HG02798 (cell line): ENCODE results near the gene ABCA3.
"Not testable (repeated sequence)": the region's sequence is repeated elsewhere in the genome, so short reads cannot be mapped to it uniquely, and the experiment has no call there.

ENCODE experiments used
- ATAC-seq: cut with Tn5 transposase; IDR thresholded peaks from one replicate; pipeline ENCODE4 v1.9.1; 2021; ENCODE audit warnings: mild to moderate bottlenecking; ENCODE audit not compliant: unreplicated experiment, poor library complexity

The ABCA3 gene

GRCh38 chr16:2282866-2283555, 57.5 kb downstream of the ABCA3 start:
- ATAC-seq, result no peak

DNA sequence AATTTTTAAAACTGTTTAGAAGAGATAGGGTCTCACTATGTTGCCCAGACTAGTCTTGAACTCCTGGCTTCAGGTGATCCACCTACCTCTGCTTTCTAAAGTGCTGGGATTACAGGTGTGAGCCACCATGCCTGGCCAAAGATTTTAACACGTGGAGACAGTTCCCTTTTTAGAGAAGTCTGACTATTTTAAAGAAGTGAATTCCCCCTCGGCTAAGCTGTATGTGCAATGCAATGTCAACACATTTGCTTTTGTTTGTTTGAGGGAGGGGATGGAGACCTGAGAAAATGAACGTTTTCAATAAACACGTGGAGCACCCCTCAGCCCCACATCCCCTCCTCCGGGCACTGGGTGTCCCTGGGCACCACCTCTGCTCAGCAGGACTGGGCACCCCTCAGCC, 58.3 kb downstream of the ABCA3 start:
- ATAC-seq, result no peak

GRCh38 chr16:2280981-2281542, 59.5 kb downstream of the ABCA3 start:
- no peak for ATAC-seq

GRCh38 chr16:2280461-2280860, 60.1 kb downstream of the ABCA3 start:
- no peak for ATAC-seq

DNA sequence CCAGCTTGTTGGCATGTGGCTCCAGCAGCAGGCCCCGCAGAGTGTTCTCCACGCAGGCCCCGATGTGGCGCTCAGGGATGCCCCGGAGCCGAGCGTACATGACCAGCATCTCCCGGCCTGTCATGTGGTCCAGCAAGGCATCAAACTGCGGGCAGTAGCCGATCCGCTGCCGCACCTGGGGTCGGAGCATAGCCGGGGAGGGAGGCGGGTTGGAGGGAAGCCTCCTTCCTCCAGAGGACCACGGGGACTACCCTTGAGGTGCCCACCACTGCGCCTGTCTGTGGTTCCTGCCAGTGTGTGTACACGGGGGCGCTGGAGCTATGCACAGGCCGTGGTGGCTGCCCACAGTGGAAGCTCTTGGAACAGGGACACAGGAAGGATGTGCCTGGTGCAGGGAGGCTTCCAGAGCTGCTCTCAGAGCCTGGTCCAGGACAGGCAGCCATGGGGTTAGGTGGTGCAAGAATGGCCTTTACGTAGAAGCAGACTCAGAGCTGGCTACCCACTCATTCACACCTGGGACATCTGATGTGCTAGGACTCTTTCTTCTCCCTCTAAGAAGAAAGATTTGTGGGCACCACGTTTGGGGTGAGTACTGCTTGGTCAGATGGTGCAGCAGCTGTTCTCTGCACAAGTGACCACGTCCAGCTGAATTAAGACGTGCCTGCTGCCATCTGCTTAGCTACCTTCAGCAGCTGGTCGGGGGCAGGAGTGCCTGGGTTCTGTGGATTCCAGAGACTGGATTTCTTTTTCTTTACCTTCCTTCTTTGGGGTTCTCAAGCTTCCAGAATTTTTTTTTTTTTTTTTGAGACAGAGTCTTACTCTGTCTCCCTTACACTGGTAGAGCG, 61.4 kb downstream of the ABCA3 start:
- ATAC-seq, result no peak

- no peak for ATAC-seq
Observed at GRCh38 chr16:2278272-2278608, 62.3 kb downstream of the ABCA3 start.

GRCh38 chr16:2277466-2278271, 62.9 kb downstream of the ABCA3 start:
- no peak for ATAC-seq

DNA sequence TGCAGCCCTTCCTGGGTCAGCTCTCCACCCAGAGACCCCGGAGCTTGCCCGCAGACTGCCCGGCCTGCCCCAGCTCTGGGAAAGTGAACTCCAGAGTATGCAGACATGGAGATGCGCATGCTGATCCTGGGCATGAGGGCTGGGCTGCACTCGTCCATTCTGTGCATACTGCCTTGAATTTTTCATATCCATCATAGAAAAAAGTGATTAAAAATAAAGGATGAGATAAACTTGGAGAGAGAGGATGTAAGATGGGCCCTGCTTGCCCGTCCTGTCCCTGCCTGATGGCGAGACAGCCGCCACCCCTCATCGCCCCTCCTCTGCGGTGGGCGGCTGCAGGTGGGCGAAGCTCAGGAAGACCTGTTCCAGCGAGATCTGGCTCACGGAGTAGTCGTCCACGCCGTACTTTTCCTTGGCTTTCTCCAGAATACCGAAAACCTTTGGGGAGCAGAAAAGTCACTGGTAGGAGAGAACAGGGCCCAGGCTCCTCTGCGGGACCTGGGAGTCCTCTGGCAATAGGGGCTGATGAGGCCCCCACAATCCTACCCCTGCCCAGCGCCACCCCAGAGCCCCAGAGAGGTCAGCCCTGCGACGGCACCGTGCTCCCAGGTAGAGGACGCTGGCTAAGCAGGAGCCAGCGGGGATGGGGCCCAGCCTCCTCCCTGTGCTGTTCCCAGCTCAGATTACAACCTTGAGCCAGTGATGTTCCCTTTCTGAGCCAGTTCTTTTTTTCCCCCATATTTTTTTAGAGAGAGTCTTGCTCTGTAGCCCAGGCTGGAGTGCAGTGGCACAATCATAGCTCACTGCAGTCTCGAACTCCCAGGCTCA, 63.9 kb downstream of the ABCA3 start:
- ATAC-seq, result no peak

DNA sequence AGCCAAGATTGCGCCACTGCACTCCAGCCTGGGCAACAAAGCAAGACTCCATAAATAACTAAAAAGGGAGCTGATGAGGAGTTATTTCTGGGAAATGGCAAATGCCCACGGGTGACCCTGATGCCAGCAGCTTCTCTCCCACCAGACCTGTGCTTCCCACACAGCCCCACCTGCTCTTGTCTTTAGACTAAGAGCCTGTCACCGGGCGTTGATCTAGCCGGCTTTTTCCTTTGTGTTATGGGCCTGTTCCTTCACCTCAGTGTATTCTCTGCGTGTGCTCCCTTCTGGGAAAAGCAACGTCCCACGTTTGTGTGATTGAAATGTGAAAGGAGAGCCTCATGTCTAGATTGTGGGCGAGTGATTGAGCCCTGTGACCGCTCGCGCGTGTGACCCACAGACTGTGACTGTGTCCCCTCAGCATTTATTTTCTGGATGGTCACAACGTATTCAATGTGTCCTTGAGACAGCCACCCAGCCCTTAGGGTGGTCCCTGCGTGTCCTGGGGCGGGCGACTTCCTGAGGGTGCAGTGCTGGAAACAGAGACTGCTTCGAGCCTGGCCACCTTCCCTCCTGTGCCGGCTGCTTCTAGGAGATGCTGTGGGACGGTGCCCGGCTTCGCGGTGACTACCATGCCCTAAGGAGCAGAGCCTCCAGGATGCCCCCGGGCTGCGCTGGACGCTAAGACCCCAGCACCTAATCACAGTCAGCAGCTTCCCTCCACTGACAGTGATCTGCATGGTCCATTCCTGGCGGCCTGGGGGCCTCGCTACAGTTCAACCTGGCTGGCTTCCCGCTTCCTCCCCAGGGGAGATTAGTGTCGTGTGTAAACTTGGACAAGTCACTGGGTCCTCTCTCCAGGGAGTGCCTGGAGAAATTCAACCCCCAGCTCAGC, 64.8 kb downstream of the ABCA3 start:
- ATAC-seq, result no peak

- ATAC-seq, result no peak
Observed at GRCh38 chr16:2273931-2274330, 66.6 kb downstream of the ABCA3 start.

DNA sequence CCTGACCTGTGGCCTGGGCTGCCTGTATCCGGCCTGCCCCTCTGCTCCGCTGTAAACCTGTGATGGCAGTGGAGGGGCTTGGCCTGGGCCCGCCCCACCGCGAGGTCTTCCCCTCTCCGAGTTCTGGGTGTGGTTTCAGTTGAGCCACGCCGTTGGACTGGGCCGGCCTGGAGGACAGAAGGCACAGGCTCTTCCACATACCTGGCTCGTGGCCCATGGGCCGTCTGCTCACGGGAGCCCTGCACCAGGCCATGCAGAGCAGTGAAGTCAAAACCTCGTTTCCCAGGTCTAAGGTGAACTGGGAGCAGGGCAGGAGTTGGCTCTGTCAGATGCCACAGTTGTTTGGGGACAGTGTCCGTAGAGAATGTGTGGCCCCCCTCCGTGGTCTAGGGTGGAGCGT, 67.0 kb downstream of the ABCA3 start:
- ATAC-seq, result no peak

GRCh38 chr16:2271848-2272461, 68.6 kb downstream of the ABCA3 start:
- no peak for ATAC-seq

- ATAC-seq, result no peak
Observed at GRCh38 chr16:2270588-2271470, 69.7 kb downstream of the ABCA3 start.

DNA sequence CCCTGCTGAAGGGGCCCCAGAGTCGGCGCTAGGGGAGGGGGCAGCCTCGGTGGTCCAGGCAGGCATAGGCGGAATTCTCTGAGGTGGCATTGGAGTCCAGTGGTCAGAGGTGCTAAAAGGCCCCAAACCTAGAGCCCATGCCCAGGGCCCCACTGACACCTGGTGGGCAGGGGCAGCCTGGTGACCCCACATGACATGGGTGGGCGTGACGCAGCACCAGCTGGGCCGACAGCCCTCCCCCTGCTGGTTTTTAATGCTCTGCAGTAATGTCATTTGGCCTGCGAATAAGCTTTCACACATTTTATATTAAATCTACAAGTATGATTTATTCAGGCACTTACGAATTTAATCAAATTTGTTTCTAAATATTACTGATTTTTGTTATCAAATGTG, 70.5 kb downstream of the ABCA3 start:
- no peak for ATAC-seq

DNA sequence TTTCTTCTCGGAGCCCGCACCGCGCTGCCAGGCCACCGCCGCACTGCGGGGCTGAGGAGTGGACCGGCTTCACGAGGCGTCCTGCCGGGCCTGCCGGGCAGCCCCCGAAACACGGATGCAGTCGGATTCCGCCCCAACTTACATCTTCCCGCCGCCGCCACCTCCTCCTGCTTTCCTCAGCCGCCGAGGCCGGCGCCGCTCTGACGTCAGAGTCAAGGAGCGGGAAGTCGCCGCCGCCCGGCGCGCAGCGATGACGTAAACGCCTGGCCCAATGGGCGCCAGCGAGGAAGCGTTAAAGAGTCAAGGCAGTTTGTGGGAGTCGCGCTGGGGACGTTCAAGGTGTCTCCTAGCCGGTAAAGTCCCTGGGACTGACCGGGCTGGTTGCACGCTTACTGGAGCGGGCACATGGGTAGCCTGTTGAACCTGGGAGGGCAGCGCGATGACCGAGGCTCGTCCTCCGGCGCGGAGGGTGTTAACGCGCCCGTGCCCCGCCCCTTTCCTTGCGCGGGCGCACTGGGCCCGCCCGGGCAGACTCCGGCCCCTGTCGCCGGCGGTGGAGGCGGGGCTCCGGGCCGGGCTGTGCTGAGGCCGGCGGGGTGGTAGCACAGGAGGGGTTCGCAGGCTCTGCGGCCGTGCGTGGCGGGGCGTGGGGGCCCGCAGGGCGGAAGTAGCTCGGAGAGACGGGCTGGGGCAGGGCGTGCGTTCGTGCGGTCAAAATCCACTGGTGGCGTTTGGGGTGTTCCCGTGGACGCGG, 72.4 kb downstream of the ABCA3 start, which contains the start of gene RNPS1:
Gene RNPS1 (minus strand): TSS at position 214 of the 754 bp plus-strand sequence. CDS start 3,483 bp downstream, outside the sequence.
- peak; percentile 84 for ATAC-seq

GRCh38 chr16:2267505-2267912, 73.0 kb downstream of the ABCA3 start:
- ATAC-seq, result peak; percentile 62

DNA sequence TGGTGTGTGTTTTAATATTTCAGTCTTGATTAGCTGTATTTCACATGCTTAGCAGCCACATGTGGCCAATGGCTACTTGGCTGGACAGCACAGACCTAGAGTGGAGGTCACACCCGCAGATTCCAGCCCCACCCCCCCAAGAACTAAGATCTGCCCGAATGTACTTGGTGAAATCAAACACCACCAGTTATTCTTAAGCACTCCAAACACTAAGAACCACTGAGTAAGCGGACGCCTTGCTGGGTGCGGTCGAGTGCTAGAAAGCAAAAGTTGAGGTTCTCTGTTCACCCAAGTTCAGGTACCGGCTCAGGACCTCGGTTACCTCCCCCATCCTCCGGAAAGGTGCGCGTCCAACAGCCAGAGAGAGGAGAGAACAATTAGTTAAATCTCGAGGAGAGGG, 73.6 kb downstream of the ABCA3 start:
- not testable (repeated sequence) for ATAC-seq
